Gastroesophageal sphincter (tissue), 3 donors: Measurements from ENCODE around the gene GDAP2.

Experiments
- EP300 ChIP-seq: sonication (generic); formaldehyde crosslinking; IDR thresholded peaks from one replicate; pipeline ENCODE4 v1.6.1; 2017; ENCODE audit warnings: antibody characterized with exemption, mild to moderate bottlenecking
- TF ChIP-seq, protein P1 (sequence below), 4 experiments: fragments of 200-600 bp in 2 of 4; fragments of 450-650 bp in 2 of 4; sonication (generic) in 1 of 4; IDR thresholded peaks; one replicate each; pipeline ENCODE4 v1.5.1; 2017 to 2019; ENCODE audit warnings: antibody characterized with exemption in 4 of 4, mild to moderate bottlenecking in 2 of 4, moderate library complexity in 2 of 4

DNA sequence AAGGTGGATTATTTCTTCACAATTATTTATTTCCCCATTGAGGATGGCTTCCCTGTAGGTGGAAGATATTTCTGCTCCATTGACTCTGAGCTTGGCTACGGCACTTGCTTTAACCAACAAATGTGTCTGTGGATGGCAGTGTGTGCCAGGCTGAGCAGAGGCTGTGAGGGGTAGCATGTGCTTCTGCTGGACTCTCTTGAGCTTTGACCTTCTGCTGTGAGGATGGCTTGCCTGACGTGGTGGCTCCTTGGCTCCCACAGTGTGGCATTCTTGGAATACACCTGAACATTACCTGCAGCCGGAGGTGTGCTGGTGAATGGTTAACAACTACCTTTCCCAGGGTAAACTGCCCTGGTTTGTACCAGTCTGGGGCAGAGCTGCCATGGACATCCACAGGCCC, 47.0 kb upstream of the GDAP2 start:
- TF ChIP-seq, protein P1, sequence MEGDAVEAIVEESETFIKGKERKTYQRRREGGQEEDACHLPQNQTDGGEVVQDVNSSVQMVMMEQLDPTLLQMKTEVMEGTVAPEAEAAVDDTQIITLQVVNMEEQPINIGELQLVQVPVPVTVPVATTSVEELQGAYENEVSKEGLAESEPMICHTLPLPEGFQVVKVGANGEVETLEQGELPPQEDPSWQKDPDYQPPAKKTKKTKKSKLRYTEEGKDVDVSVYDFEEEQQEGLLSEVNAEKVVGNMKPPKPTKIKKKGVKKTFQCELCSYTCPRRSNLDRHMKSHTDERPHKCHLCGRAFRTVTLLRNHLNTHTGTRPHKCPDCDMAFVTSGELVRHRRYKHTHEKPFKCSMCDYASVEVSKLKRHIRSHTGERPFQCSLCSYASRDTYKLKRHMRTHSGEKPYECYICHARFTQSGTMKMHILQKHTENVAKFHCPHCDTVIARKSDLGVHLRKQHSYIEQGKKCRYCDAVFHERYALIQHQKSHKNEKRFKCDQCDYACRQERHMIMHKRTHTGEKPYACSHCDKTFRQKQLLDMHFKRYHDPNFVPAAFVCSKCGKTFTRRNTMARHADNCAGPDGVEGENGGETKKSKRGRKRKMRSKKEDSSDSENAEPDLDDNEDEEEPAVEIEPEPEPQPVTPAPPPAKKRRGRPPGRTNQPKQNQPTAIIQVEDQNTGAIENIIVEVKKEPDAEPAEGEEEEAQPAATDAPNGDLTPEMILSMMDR (IDR thresholded peaks at IDR 0.05), result no peak
- no peak for TF ChIP-seq EP300
